GM18511 (cell line): ENCODE results near the gene PNMA6E.
"Not testable (repeated sequence)": the region's sequence is repeated elsewhere in the genome, so short reads cannot be mapped to it uniquely, and the experiment has no call there.

Experiments
- ATAC-seq: cut with Tn5 transposase; IDR thresholded peaks from one replicate; pipeline ENCODE4 v1.9.1; 2021; ENCODE audit warnings: mild to moderate bottlenecking, moderate library complexity; ENCODE audit not compliant: unreplicated experiment

Gene PNMA6E

DNA sequence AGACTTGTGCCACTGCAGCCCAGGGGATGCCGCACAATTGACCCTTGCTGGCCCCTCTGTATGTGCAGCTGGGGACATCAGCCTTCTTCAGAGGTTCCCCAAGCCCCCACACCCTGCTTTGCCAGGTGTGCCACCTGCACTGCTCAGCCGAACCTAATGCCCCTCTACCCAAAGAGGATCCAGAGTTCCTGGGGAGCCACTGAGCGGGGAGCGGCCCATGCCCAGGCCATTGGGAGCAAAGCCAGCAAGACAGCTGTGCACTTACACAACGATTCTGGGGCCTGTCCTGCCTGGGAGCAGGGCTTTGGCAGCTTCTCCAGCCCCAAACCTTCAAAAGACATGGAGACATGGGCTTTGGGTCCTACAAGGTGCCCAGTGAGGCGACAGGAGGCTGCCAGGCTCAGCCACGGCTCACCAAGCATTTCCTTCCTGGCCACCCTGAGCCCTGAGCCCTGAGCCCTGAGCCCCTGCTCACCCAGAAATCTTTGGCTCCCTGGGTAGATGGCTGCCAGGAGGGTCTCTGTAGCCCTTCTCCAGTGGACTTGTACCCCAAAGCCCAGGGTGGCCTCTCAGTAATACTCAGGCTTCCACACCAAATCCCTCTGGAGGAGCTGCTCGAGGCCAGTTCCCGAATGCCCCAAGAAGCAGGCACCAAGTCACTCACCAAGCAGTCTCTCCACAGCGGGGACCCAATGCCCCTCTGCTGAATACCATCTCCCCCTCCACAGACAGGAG is 13.0 kb downstream of the PNMA6E start:
- ATAC-seq = no peak

DNA sequence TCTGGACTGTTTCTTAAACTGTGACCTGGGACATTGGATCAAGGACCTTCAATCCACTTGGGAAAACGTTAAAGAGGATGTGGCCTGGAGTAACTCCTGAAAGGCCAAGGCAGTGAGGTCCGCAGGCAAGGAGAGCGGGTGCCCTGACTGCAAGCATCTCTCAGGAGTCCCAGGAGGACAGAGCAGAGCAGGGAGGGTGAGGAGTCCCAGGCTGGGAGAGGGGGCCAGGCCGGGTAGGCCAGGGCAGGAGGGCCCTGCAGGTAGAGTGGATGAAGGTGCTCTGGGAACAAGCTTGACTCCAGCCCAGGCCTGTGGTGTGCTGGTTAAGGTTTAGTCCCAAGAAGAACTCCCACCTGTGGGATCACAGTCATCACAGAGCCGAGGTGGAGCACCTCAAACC is 13.8 kb downstream of the PNMA6E start:
- ATAC-seq = no peak

DNA sequence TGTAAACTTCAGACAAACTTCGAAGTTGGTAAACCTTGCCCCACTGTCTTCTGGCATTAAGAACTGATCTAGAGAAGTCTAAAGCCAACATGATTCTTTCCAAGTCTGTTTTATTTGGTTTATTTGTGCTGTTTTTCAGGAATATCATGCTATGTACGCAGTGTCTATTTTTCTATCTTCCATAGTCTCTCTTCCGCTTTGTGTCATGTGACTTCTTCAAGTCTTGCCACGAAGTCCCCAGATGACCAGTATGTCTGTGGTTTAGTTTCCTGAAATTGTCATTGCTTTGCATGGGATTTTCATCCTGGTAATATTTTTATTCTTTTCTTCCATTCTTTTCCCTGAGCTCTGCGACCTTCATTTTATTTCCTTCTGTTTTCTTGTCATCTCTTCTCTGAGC is 15.1 kb downstream of the PNMA6E start:
- ATAC-seq = no peak

DNA sequence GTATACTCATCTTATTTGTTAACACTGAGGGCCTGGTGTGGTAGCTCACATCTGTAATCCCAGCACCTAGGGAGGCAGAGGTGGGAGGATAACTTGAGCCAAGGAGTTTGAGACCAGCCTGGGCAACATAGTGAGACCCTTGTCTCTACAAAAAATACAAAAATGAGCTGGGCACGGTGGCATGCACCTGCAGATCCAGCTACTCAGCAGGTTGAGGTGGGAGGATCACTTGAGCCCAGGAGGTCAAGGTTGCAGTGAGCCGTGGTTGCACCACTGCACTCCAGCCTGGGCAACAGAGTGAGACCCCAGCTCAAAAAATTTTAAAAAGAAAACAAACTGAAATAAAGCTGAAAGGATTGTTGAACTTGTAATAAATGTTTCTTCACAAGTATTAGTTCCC is 16.2 kb downstream of the PNMA6E start:
- not testable (repeated sequence) for ATAC-seq

DNA sequence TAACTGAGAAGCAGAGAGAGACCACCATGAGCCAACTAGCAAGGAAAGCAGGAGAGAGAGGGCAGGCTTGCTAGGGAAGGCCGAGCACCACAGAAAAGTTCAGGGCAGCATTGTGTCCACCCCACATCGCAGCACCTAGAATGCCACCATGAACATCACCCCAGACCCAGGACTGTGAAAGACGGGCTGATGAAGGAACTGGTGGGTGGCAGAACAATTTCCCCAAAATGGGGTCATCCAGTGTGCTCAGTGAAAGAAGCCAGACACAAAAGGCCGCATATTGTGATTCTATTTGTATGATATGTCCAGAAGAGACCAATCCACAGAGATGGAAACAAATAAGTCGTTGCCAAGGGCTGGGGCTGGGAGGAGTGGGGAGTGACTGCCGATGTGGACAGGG is 16.8 kb downstream of the PNMA6E start:
- ATAC-seq = no peak

DNA sequence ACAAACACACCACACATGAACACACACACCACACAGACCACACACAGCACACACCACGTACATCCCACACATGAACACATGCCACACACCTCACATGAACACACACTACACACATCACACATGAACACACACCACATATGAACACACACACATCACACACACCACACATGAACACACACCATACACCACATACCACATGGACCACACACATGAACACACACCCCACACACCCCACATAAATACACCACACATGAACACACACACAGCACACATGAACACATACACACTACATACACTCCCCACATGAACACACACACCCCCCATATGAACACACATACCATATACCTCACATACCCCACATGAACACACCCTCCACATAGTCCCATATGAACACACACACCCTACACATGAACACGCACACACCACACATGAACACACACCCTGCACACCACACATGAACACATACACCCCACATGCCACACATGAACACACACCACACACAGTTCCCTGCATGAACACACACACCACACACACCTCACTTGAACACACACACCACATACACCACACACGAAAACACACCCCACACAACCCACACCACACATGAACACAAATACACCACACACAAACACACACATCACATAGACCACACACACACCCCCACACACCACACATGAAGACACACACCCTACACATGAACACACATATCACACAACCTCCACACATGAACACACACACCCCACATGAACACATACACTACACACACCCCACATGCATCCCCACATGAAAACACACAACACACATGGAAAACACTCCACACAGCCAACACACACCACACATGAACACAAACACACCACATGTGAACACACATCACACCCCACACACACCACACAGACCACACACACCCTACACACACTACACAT is 18.3 kb downstream of the PNMA6E start:
- no peak for ATAC-seq

DNA sequence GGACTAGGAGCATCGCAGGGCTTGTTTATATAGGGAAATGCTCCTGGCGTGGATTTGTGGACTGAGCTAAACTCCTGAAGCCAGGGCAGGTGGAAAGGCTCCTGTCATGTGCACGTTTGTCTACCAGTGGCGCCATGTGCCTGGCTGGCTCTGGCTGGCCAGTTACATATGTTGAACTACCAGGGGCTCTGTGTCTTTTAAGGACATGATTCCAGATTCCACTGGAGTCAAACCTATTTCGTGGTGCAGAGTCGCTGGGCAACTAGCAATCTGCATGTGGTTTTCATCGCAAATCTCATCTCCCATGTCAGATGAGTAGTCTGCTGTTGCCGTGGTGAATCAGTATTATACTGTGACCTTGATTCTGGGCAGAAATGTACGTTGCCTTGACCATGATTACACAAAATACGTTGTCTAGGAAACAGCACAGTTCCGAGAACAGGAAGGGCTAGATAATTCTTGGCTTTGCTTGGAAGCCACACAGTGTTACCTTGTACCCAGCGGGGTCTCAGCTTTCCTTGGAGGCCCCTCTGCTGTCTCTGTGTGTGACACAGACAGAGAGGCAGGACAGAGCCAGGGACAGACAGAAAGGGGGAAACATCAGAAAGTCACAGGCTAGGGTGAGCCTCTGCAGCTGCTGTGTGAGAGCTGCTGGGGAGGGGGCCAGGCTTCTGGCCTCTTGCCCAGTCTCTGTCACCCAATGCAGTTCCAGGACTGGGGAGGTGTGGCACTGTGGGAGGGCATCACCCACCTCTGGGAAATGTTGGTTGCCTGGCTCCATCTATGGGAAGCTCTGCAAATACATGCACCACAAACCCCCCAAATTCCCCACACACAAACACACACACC is 19.2 kb downstream of the PNMA6E start:
- ATAC-seq = no peak

DNA sequence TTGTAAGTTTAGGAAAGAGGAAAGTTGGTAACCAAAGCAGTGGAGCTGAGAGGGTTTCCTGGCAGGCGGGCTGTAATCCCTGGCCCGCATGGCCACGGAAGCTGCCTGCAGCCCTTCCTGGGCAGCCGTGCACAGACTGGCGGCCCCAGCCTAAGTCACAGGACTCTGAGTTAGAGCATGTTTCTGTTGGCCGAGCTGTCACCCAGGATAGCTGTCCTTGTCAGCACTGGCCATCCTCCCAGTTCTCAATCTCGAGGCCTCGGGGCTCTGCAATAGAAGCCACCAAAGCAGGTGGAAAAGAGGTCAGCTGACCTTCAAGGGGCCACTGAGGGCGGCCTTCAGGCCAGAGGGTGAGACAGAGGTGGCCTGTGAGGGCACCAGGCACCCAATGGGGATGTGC is 20.5 kb downstream of the PNMA6E start:
- ATAC-seq = no peak

DNA sequence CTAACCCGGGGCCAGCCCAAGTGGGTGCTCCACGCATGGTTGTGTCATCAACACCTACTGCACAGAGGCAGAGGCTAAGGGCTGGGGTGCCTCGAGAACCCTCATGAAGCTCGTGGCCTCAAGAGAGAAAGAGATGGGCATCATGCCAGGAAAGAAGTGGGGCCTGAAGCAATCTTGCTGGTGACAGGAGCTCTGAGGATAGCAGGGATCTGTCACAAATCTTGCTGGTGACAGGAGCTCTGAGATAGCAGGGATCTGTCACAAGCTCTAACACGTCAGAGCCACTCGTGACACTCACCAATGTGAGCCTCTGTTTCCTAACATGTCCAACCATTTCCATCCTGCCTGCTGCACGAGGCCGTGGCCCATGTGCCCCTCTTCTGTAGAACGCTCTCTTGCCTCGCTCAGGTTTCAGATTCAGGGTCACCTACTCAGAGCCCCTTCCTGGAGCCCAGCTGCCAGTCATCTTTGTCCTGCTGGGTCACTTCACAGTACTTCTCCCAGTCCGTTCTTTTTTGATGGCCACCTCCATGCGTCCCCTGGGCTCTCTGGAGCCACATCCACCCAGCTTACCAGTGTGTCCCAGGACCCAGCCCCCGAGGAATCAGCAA is 21.1 kb downstream of the PNMA6E start:
- no peak for ATAC-seq

DNA sequence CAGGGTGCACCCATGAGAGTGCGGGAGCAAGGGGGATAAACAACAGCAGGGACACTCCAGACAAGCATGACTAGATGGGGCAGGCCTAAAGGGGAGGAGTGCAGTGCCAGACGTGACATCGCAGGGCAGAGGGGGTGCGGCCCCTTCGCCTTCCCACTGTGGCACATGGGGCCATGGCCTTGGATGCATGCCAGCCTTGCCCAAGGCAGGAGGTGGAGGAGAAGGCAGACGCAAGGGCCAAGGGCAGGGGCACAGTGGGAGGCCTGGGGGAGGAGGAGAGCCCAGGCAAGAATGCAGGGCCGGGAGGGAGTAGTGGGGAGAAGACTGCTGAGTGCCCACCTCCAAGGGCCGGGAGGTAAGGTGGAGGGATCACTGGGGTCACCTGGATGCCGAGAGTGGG is 21.6 kb downstream of the PNMA6E start:
- no peak for ATAC-seq

DNA sequence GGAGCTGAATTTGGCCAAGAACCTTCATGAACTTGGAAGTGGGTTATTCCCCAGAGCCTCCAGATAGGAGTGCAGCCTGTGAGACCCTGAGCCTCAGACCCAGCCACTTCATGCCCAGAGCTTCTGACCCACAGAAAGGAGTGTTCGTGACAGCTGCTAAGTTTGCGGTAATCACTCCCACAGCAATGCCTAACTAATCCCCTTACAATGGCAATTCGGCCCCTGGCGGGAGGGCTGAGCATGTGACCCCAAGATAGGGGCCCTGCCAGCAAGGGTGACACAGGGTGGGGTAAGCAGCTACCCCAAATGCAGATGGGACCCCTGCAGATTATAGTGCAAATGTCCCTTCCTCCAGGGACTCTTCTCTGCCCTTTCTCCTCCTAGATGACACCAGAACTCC is 22.5 kb downstream of the PNMA6E start:
- ATAC-seq = no peak

DNA sequence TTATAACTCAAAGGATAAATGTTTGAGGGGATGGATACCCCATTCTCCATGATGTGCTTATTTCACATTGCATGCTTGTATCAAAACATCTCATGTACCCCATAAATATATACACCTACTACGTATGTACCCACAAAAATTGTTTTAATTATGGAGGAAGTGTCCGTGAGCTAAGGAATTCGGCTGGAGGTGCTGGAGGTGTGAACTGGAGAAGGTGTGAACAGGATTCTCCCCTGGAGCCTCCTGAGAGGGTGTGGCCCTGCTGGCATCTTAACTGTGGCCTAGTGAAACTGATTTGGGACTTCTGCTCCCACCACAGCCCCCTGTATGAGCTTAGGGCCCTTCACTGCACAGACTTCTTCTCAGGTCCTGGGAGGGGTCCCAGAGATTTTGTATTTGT is 23.4 kb downstream of the PNMA6E start:
- ATAC-seq = no peak

DNA sequence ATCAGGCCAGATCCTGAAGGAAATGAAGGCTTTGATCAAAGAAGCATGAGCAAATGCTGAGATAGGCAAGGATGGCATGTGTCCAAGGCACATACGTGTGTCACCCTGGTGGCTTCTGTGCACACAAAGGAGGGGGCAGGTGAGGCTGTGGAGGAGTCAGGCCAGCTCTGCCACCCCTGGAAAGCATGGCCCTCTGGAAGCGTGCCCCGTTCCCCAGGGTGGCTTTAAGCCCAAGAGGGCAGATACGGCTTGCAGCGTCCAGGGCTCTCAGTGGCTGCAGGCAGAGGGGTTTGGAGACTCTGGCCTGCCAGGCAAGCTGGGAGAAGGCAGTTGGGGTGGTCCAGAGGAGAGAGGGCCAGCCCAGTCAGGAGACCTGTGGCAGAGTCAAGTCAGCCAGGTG is 25.6 kb downstream of the PNMA6E start:
- ATAC-seq = no peak

DNA sequence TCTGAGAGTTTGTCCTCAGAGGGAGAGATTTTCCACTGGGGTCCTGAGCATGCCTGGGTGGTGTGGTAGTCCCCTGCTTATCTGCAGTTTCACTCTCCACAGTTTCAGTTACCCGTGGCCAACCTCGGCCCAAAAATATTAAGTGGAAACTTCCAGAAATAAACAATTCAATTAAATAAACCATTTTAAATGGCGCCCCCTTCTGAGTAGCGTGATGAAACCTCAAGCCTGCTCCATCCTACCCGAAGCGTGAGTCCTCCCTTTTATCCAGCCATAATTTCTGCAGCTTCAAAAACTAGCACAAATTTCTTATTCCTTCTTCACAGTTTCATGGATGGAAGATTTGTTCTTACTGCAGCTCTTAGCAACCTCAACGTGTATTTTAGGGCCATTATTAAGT is 26.7 kb downstream of the PNMA6E start:
- ATAC-seq = no peak

DNA sequence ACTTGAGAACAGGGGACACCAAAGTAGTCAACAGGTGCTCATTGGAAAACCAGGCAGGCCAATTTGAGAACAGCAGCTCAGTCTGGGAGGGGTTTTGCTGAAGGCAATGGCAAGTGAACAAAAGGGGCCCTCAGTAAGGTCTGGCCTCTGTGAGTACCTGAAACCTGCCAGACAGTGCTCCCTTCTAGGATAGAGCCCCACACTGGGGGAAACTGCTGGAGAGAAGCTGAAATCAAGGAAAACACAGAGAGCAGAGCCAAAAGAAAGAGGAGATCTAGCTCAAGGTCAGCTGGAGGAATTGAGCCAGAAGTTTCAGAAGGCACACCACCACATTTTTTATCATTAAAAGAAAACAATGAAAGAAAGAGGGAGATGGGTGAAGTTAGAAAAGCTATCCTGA is 28.2 kb downstream of the PNMA6E start:
- no peak for ATAC-seq

DNA sequence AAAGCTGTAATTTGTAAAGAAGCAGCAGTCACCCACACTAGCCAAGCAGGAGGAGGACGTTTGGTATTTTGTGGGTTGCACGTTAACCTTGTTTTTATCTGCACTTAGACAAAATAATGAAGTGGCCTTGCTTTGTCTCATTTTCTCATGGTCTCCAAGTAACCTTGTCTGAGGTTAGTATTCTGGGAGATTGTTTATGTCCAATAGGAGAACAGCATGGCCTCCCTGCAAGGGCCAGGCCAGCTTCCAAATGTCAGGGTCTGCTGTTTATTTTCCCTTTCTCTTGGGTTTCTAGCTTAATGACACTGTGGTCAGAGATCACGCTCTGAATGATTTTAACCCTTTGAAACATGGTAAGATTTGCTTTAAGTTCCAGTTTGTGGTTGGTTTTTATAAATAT is 29.9 kb downstream of the PNMA6E start:
- ATAC-seq = no peak

DNA sequence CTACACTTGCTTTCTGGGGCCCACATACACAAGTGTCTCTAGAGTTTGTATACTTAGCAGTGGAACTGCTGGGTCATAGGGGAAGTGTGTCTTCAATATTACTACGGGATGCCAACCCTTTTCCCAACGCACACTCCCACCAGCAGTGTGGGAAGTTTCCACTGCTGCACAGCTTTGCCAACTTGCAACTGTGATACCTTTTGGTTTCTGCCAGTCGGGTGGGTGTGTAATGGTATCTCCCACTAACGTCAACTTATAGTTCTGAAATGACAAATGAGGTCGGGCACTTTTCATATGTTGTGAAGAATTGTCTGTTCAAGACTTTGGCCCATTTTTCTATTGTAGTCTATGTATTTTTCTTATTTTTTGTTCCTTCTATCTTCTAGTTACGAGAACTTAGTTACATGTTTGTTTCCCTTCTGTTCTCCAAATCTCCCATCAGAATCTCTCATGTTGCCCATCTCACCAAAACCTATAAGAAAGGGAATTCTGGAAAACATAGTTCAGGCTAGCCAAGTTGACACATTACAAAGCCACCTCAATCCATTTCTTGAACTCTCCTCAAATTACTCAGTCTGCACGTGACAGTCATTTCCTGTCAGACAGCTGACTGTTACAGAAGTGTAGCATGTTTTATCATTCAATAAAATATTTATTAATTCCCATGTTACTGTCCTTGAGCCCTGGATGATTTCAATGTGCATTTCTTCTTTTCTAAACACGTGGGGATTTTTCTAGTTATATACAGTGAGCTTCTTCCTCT is 30.7 kb downstream of the PNMA6E start:
- no peak for ATAC-seq

DNA sequence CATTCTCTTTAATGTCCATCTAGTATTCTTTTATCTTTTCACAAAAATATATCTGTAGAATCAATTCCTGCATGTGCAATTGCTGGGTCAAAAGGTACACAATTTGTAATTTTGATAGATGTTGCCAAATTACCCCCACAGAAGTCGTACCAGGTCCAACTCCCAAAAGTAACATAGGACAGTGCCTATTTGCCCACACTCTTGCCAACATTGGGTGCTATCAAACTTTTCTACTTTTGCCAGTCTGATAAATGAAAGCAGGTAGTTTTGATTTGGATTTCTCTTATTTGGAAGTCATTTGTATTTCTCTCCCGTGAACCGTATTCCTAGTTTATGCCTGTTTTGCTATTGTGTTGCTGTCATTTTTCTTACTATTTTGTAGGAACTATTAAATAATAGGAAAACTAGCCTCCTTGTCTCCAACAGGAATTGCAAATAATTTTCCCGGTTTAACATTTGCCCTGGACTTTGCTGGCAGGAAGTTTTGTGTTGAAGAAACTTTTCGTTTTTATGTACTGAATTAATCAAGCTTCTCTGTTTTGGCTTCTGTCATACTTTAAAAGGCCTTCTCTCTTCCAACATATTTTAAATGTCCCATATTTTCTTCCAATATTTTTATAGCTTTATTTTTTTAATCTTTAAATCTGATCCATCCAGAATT is 34.1 kb downstream of the PNMA6E start:
- ATAC-seq = no peak

DNA sequence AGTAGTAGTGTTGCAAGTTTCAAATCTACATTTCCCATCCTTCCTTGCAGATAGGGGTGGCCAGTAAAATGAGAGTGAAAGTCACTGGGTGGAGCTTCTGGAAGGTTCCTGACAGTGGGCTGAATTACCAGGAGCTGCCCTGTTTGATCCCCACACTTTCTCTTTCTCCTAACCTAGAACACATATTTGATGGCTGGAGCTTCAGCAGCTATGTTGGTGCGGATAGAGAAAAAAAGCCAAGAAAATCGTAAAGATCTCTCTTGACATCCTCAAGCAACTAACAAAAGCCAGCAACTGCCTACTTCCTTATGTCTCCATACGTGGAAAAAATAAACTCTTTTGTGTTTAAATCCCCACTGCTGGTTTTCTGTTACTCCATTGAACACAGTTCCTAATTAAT is 35.0 kb downstream of the PNMA6E start:
- ATAC-seq = no peak

DNA sequence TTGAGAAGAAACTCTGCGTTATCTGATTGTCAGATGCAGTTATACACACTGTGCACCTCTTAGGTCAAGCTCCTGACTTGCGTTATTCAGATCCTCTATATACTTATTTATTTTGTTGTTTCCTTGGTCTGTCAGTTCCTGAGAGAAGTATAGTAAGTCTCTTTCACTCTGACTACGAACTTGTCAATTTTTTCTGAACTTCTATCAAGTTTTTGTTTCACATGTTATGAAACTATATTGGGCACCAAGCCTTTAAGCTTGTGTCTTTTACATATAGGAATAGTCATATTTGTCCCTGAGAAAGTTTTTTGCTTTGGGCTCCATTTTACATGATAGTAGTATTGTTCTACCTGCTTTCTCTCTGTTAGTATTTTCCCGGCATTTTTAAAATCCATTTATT is 35.5 kb downstream of the PNMA6E start:
- ATAC-seq = no peak
